HAP-1 (cell line): ENCODE data around the gene OR56A5.

Experiments used
- DNase-seq, 2 experiments: peaks; one replicate each; pipeline ENCODE4 v3.0.0-alpha.2; 2016 to 2020; ENCODE audit warnings: low spot score in 2 of 2
- H3K27me3 ChIP-seq: fragments of 250-450 bp; sonication (Bioruptor Pico); 2 replicates; pipeline ENCODE4 v1.5.1; 2020; ENCODE audit warnings: low read depth, mild to moderate bottlenecking, moderate library complexity
- H3K36me3 ChIP-seq: fragments of 250-450 bp; sonication (Bioruptor Pico); replicated peaks from 2 replicates; pipeline ENCODE4 v1.5.1; 2020; ENCODE audit warnings: mild to moderate bottlenecking
- H3K4me1 ChIP-seq: fragments of 250-450 bp; sonication (Bioruptor Pico); 2 replicates; pipeline ENCODE4 v1.5.1; 2020; ENCODE audit warnings: mild to moderate bottlenecking
- H3K4me3 ChIP-seq: fragments of 250-450 bp; sonication (Bioruptor Pico); 2 replicates; pipeline ENCODE4 v1.5.1; 2020; ENCODE audit warnings: mild to moderate bottlenecking, moderate library complexity
- H3K9me3 ChIP-seq: fragments of 250-450 bp; sonication (Bioruptor Pico); 2 replicates; pipeline ENCODE4 v1.5.1; 2020; ENCODE audit warnings: mild to moderate bottlenecking, moderate library complexity
- in situ Hi-C: fragments of 300-500 bp; cut with MboI; formaldehyde crosslinking; loops from 3 replicates; pipeline ENCODE4 v1.14.3; 2020; ENCODE audit warnings: low sequenced_read_pairs, inconsistent platforms, mixed read lengths

The OR56A5 gene

GRCh38 chr11:5968394-5968793 lies at the start of gene OR56A5:
Gene OR56A5 (minus strand): TSS chr11:5968494. CDS start chr11:5968494, 0 bp downstream.
- H3K36me3 ChIP-seq: no peaks in the 10 kb centered on the region
- no peaks in the 10 kb centered on the region for H3K9me3 ChIP-seq
- no peaks in the 10 kb centered on the region for H3K4me1 ChIP-seq
- no peaks in the 10 kb centered on the region for H3K27me3 ChIP-seq
- in situ Hi-C loops: no loop called here
- no peak within 1 kb of the TSS for H3K4me3 ChIP-seq
- DNase-seq: no peak

DNA sequence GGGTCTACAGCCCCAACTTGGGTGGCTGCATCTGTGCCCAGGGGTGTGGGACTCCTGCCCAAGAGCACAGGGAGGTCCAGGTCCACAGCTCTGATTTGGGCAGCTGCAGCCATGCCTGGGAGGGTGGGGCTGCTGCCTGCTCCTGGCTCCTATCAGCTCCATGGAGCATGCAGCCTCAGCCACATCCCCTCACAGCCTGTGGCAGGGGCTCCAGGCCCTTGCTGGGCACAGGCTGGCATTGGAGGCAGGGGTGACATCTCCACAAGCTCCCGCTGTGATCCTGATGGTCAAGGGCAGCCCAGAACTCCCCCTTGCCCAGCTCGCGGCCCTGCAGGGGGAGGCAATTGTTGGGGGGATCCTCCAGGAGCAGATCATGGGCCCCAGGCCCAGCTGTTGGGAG lies 44.7 kb upstream of the OR56A5 start:
- no peak for DNase-seq
- in situ Hi-C loops: no loop called here

DNA sequence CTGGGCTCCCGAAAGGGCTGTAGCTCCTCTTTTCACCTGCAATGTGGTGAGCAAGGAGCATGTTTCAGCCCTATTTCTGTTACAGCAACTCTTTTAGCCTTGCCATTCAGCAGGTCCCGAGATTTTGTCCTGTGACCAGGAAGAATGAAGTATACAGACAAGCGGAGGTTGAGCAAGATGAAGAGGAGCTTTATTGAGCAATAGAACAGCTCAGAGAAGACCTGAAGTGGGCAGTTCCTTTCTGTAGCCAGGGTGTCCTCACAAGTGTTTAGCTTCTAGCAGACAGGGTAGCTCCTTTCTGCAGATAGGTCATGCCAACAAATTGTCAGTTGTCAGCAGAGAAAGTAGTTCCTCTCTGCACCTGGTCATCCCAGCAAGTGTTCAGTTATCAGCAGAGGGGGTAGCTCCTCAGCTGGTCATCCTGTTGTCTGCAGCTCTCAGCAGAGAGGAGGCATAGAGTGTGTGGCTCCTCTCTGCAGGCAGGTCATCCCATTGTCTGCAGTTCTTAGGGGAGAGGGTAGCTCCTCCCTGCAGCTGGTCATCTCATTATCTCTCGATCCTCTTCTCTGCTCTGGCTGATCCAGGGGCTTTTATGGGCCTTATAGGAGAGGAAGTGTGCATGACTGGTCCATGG lies 43.9 kb upstream of the OR56A5 start:
- in situ Hi-C loops: no loop called here
- H3K4me3 ChIP-seq: no peak overlapping the region
- no peaks in the 10 kb centered on the region for H3K9me3 ChIP-seq
- no peak for DNase-seq
- H3K27me3 ChIP-seq: no peaks in the 10 kb centered on the region; the same call in 1 of the 2 replicates
- no peaks in the 10 kb centered on the region for H3K4me1 ChIP-seq
- H3K36me3 ChIP-seq: no peaks in the 10 kb centered on the region

More for the DNA sequence above, 44.7 kb upstream of the OR56A5 start:
- Histone ChIP-seq H3K36me3 (no peaks in the 10 kb centered on the region), H3K27me3 (no peaks in the 10 kb centered on the region; the same call in 1 of the 2 replicates), H3K9me3 (no peaks in the 10 kb centered on the region), H3K4me1 (no peaks in the 10 kb centered on the region), H3K4me3 (no peak overlapping the region)

DNA sequence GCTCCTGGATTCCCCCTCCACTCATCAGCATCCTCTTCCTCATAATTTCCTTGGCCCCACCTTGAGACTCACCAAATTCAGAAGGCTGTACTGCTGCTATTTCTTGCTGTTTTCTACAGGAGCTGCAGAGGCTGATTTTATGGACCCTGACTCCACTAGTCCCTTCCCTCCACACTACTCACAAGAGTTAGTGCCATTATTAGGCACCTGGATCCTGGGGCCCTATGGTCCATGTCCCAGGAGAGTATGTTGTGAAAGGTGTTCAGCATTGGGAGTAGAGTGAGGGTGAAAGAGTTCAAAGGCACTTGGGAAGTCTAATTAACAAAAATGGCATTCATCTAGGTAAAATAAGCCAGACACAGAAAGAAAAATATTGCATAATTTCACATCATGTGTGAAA lies 38.6 kb upstream of the OR56A5 start, which contains the start of gene OR56A4:
TSS of gene OR56A4 (minus strand) at position 101 of the 400 bp plus-strand sequence. CDS start 3,954 bp downstream, outside the sequence.
- Histone ChIP-seq H3K4me3 (no peak within 1 kb of the TSS), H3K27me3 (no peaks in the 10 kb centered on the region; the same call in 1 of the 2 replicates), H3K36me3 (no peaks in the 10 kb centered on the region), H3K9me3 (no peaks in the 10 kb centered on the region), H3K4me1 (no peaks in the 10 kb centered on the region)
- no peak for DNase-seq
- in situ Hi-C loops: no loop called here

- DNase-seq: no peak
- Histone ChIP-seq H3K27me3 (no peaks in the 10 kb centered on the region; the same call in 1 of the 2 replicates), H3K9me3 (no peaks in the 10 kb centered on the region), H3K36me3 (no peaks in the 10 kb centered on the region), H3K4me1 (no peaks in the 10 kb centered on the region), H3K4me3 (no peak overlapping the region)
- in situ Hi-C loops: no loop called here
Measured at GRCh38 chr11:6006395-6006794, 38.1 kb upstream of the OR56A5 start.

GRCh38 chr11:6002202-6002699 lies 34.0 kb upstream of the OR56A5 start:
- Histone ChIP-seq H3K4me3 (no peak overlapping the region), H3K27me3 (no peaks in the 10 kb centered on the region), H3K36me3 (no peaks in the 10 kb centered on the region), H3K4me1 (no peaks in the 10 kb centered on the region), H3K9me3 (no peaks in the 10 kb centered on the region)
- in situ Hi-C loops: no loop called here
- DNase-seq: no peak

DNA sequence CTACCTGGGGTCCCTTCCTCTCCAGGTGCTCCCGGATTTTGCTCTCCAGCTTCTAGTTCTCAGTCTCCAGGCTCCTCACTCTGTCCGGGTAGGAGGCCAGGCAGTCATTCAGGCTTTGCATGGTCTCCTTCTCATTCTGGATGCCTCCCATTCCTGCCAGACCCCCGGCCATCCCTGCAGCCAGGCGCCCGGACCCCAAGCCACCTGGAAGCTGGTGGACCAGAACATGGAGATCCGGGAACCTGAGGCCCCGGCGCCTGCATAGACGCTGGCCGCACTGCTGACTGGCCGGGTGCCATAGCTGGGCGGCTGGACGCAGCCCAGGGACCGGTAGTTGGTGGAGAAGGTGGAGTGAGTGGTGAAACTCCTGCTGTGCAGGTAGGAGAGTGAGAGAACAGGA lies 26.5 kb upstream of the OR56A5 start:
- no peaks in the 10 kb centered on the region; the same call in 1 of the 2 replicates for H3K27me3 ChIP-seq
- in situ Hi-C loops: no loop called here
- no peak for DNase-seq
- no peak overlapping the region for H3K4me3 ChIP-seq
- H3K36me3 ChIP-seq: no peaks in the 10 kb centered on the region
- no peaks in the 10 kb centered on the region for H3K4me1 ChIP-seq
- H3K9me3 ChIP-seq: no peaks in the 10 kb centered on the region

DNA sequence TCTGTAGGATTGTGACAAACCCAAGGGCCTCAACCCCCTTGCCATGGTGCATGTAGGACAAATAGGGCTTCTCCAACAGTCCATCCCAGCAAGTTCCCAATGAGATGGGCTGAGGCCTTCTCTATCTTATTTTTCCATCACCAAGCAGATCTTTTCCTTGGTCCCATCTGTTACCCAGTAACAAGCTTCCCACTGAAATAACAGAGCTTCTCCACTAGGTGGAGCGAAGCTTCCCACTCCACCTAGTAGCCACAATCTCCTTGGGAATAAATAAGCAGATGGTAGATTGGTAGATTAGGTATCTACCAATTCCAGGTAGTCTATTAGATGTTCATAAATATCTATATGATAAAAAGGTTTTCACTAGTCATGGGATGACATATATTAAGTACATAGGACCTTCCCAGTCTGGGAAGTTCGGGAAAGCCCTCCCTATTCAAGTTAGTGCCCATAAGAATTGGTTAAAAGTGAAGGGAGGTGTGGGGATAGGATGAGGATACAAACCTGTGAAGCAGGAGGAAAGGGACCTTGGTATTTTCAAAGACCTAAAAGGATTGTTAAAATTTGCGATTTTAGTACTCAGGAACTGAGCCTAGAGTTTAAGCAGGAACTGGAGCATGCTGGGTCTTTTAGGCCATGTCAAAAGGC lies 24.4 kb upstream of the OR56A5 start:
- in situ Hi-C loops: no loop called here
- H3K36me3 ChIP-seq: no peaks in the 10 kb centered on the region
- no peak overlapping the region for H3K4me3 ChIP-seq
- peak; percentile 17 to 35 for DNase-seq
- H3K4me1 ChIP-seq: no peaks in the 10 kb centered on the region
- H3K9me3 ChIP-seq: no peaks in the 10 kb centered on the region
- no peaks in the 10 kb centered on the region; the same call in 1 of the 2 replicates for H3K27me3 ChIP-seq

DNA sequence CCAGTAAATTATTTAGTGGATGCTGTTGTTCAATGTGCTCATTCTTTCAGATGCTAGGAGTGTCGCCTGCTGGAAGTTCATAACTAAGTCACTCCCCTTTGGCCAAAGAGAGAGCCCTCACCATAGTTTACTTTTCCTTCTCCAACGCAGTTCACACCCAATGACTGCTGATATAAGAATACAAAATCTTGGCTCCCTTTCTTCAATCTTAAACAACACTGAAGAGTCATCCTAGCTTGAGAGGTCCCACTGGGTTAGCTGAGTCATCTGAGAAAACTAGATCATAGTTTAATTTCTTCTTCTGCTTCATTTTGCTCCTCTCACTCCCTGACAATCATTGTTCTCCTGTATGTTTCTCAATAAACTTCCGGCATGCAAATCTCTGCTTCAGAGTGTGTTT lies 23.9 kb upstream of the OR56A5 start:
- Histone ChIP-seq H3K36me3 (no peaks in the 10 kb centered on the region), H3K9me3 (no peaks in the 10 kb centered on the region), H3K4me1 (no peaks in the 10 kb centered on the region), H3K27me3 (no peaks in the 10 kb centered on the region; the same call in 1 of the 2 replicates), H3K4me3 (no peak overlapping the region)
- in situ Hi-C loops: no loop called here
- no peak for DNase-seq

- no peak for DNase-seq
- Histone ChIP-seq H3K9me3 (no peaks in the 10 kb centered on the region), H3K4me1 (no peaks in the 10 kb centered on the region), H3K4me3 (no peak overlapping the region), H3K36me3 (no peaks in the 10 kb centered on the region), H3K27me3 (no peaks in the 10 kb centered on the region)
- in situ Hi-C loops: no loop called here
Measured at GRCh38 chr11:5989203-5989602, 20.9 kb upstream of the OR56A5 start.

DNA sequence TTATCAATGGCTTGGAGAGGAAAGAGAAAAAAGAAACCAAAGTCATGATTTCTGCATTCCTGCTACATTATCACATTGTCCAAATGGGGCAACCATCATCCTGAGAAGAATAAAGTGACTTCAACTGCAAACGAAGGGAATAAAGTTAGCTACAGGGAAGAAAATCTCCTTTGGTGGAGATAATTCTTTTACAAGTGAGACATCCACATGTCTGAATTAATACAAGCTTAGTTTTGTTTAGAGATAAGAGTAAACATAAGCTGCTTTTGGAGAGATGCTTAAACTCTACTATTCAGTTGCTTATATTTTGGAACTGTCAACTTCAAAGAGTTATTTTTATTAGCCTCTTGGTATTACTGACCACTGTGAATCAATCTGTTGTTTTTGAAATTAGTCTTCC lies 18.6 kb upstream of the OR56A5 start, which contains the start of gene OR52L1:
TSS of gene OR52L1 (minus strand) at position 101 of the 400 bp plus-strand sequence. CDS start at position 46, 55 bp downstream.
- DNase-seq: no peak
- Histone ChIP-seq H3K4me3 (no peak within 1 kb of the TSS), H3K36me3 (no peaks in the 10 kb centered on the region), H3K4me1 (no peaks in the 10 kb centered on the region), H3K9me3 (no peaks in the 10 kb centered on the region), H3K27me3 (no peaks in the 10 kb centered on the region)
- in situ Hi-C loops: no loop called here

GRCh38 chr11:5983443-5983842 lies 15.1 kb upstream of the OR56A5 start:
- DNase-seq: no peak
- no peaks in the 10 kb centered on the region for H3K27me3 ChIP-seq

DNA sequence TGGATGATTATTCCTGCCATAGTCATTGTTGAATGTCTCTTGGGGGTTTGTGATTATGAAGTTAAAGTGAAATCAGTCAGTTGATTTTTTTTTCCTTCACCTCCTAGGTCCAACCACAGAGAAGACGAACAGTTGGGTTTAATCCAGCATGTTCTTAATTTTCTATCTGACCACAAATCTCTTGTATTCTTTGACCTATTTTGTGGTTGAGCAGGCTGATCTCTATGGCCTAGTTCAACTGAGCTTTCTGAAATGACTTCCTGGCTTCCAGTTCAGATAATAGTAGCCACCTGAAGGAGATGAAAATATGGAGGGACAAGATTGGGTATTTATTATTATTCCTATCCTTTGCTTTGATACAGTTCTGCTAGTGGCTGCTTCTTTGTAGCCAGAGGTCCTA lies 5.2 kb upstream of the OR56A5 start:
- in situ Hi-C loops: no loop called here
- H3K27me3 ChIP-seq: no peaks in the 10 kb centered on the region
- no peak overlapping the region for H3K4me3 ChIP-seq
- H3K4me1 ChIP-seq: no peaks in the 10 kb centered on the region
- no peak for DNase-seq
- no peaks in the 10 kb centered on the region for H3K9me3 ChIP-seq
- H3K36me3 ChIP-seq: no peaks in the 10 kb centered on the region

More at GRCh38 chr11:5983443-5983842, 15.1 kb upstream of the OR56A5 start:
- no peaks in the 10 kb centered on the region for H3K4me1 ChIP-seq
- in situ Hi-C loops: no loop called here
- no peak overlapping the region for H3K4me3 ChIP-seq
- no peaks in the 10 kb centered on the region for H3K9me3 ChIP-seq
- no peaks in the 10 kb centered on the region for H3K36me3 ChIP-seq

- no peak for DNase-seq
- in situ Hi-C loops: no loop called here
- Histone ChIP-seq H3K4me1 (no peaks in the 10 kb centered on the region), H3K27me3 (no peaks in the 10 kb centered on the region), H3K4me3 (no peak overlapping the region), H3K9me3 (no peaks in the 10 kb centered on the region), H3K36me3 (no peaks in the 10 kb centered on the region)
Measured at GRCh38 chr11:5967708-5968107, 586 bp downstream of the OR56A5 start.
